IMR-90 (cell line): ENCODE data around the gene KIAA1614. TPM values are rescaled to one million over a fixed set of nuclear protein-coding genes. Genes with fewer than 3 reads are reported as not detected.

ENCODE experiments used
- ATAC-seq: fragments of 200-7000 bp; cut with Tn5 transposase; 2 replicates; pipeline ENCODE4 v1.9.1; 2020; ENCODE audit warnings: low read depth, mild to moderate bottlenecking, moderate library complexity
- BruUV-seq: library from RNA; stranded (reverse); fragments of 400-500 nt; replicated peaks from 2 replicates; lab custom pipeline; 2021; lab: Mats Ljungman, UMichigan
- CTCF ChIA-PET: fragments of 300-600 bp; formaldehyde crosslinking; extraction: SDS; loops from one replicate; lab custom pipeline; 2021; ENCODE audit warnings: antibody characterized with exemption; lab: Yijun Ruan, JAX
- POLR2A ChIA-PET: fragments of 300-600 bp; sonication (Branson Sonifier 250); formaldehyde crosslinking; loops from one replicate; lab custom pipeline; 2022; ENCODE audit warnings: antibody characterized with exemption; ENCODE audit not compliant: unreplicated experiment; lab: Charles Lee
- DNase-seq: peaks from one replicate; pipeline ENCODE4 v3.0.0; 2013
- H2AFZ ChIP-seq: replicated peaks from 2 replicates; pipeline ENCODE3; 2013; ENCODE audit warnings: low read length, mild to moderate bottlenecking; ENCODE audit not compliant: poor library complexity
- H2AK5ac ChIP-seq: 2 replicates; pipeline ENCODE4 v1.6.1; 2013; ENCODE audit warnings: low read depth, low read length, inconsistent platforms
- H2AK9ac ChIP-seq: replicated peaks from 2 replicates; pipeline ENCODE3; 2013; ENCODE audit warnings: mild to moderate bottlenecking, low read depth, low read length, moderate library complexity; ENCODE audit not compliant: poor library complexity
- H2BK120ac ChIP-seq: 2 replicates; pipeline ENCODE4 v1.6.1; 2013; ENCODE audit warnings: low read depth, low read length, inconsistent platforms
- H2BK15ac ChIP-seq: 3 replicates; pipeline ENCODE4 v1.6.1; 2013; ENCODE audit warnings: low read depth, low read length, inconsistent platforms
- H2BK20ac ChIP-seq: 2 replicates; pipeline ENCODE4 v1.6.1; 2013; ENCODE audit warnings: low read depth, mild to moderate bottlenecking, inconsistent platforms, low read length, moderate library complexity
- H2BK5ac ChIP-seq: 2 replicates; pipeline ENCODE4 v1.6.1; 2013; ENCODE audit warnings: mild to moderate bottlenecking, low read depth, low read length, inconsistent platforms; ENCODE audit not compliant: poor library complexity, severe bottlenecking
- H3K14ac ChIP-seq: replicated peaks from 2 replicates; pipeline ENCODE4 v1.6.1; 2013; ENCODE audit warnings: low read depth, low read length, inconsistent platforms
- H3K18ac ChIP-seq: 2 replicates; pipeline ENCODE4 v1.6.1; 2013; ENCODE audit warnings: low read depth, low read length, control low read depth
- H3K23ac ChIP-seq: 2 replicates; pipeline ENCODE4 v1.6.1; 2013; ENCODE audit warnings: low read depth, low read length, inconsistent platforms
- H3K27ac ChIP-seq: 2 replicates; pipeline ENCODE4 v1.5.1; 2013; ENCODE audit warnings: mild to moderate bottlenecking, control low read depth, low read length; ENCODE audit not compliant: insufficient read depth
- H3K27me3 ChIP-seq: 2 replicates; pipeline ENCODE4 v1.6.1; 2013; ENCODE audit warnings: low read length; ENCODE audit not compliant: control insufficient read depth, insufficient read depth
- H3K36me3 ChIP-seq: 2 replicates; pipeline ENCODE4 v1.6.1; 2013; ENCODE audit warnings: low read length, mixed read lengths; ENCODE audit not compliant: control insufficient read depth, insufficient read depth
- H3K4ac ChIP-seq: 2 replicates; pipeline ENCODE4 v1.6.1; 2013; ENCODE audit warnings: low read depth, low read length, inconsistent platforms
- H3K4me1 ChIP-seq: 2 replicates; pipeline ENCODE4 v1.6.1; 2013; ENCODE audit warnings: low read length, mixed read lengths; ENCODE audit not compliant: control insufficient read depth, insufficient read depth
- H3K4me2 ChIP-seq: 2 replicates; pipeline ENCODE4 v1.6.1; 2013; ENCODE audit warnings: low read depth, mild to moderate bottlenecking, control low read depth, low read length, moderate library complexity
- H3K4me3 ChIP-seq: 2 replicates; pipeline ENCODE4 v1.5.1; 2013; ENCODE audit warnings: low read depth, mild to moderate bottlenecking, control low read depth, low read length, moderate library complexity; ENCODE audit not compliant: insufficient read depth
- H3K56ac ChIP-seq: 2 replicates; pipeline ENCODE4 v1.6.1; 2013; ENCODE audit warnings: low read length, inconsistent platforms; ENCODE audit not compliant: insufficient read depth; ENCODE audit errors: extremely low read depth
- H3K79me1 ChIP-seq, 2 experiments: 2 replicates each; pipeline ENCODE4 v1.6.1; 2013; ENCODE audit warnings: low read length in 2 of 2, inconsistent platforms in 1 of 2, low read depth in 1 of 2
- H3K9ac ChIP-seq: 2 replicates; pipeline ENCODE4 v1.6.1; 2013; ENCODE audit warnings: low read depth, low read length, control low read depth
- H3K9me1 ChIP-seq: 2 replicates; pipeline ENCODE4 v1.6.1; 2013; ENCODE audit warnings: low read length, inconsistent platforms; ENCODE audit not compliant: insufficient read depth
- H3K9me3 ChIP-seq: 2 replicates; pipeline ENCODE4 v1.6.1; 2013; ENCODE audit warnings: low read length; ENCODE audit not compliant: control insufficient read depth, insufficient read depth
- H4K20me1 ChIP-seq: 2 replicates; pipeline ENCODE4 v1.6.1; 2013; ENCODE audit warnings: low read length, inconsistent platforms; ENCODE audit not compliant: insufficient read depth
- H4K5ac ChIP-seq: 2 replicates; pipeline ENCODE4 v1.6.1; 2013; ENCODE audit warnings: mild to moderate bottlenecking, low read depth, low read length, control low read depth
- H4K8ac ChIP-seq, 2 experiments: 2 replicates each; pipeline ENCODE4 v1.6.1; 2013; ENCODE audit warnings: low read depth in 2 of 2, low read length in 2 of 2, control low read depth in 1 of 2, inconsistent platforms in 1 of 2
- H4K91ac ChIP-seq: 2 replicates; pipeline ENCODE4 v1.6.1; 2013; ENCODE audit warnings: low read depth, low read length, inconsistent platforms; ENCODE audit not compliant: insufficient read depth
- CTCF ChIP-seq: conservative IDR thresholded peaks from 2 replicates; pipeline ENCODE4 v1.5.1; 2012; ENCODE audit warnings: mild to moderate bottlenecking, low read depth, low read length, improper control_type of control experiment
- ELK1 ChIP-seq: fragments of 150-350 bp; IDR thresholded peaks from 2 replicates; pipeline ENCODE4 v1.6.1; 2016; ENCODE audit warnings: low read depth, mild to moderate bottlenecking, low read length, moderate library complexity, borderline replicate concordance
- MAFK ChIP-seq: IDR thresholded peaks from 2 replicates; pipeline ENCODE4 v1.6.1; 2012; ENCODE audit warnings: low read depth, low read length, improper control_type of control experiment
- POLR2A ChIP-seq: IDR thresholded peaks from 2 replicates; pipeline ENCODE4 v1.6.1; 2012; ENCODE audit warnings: mild to moderate bottlenecking, low read depth, low read length
- RFX5 ChIP-seq: IDR thresholded peaks from 2 replicates; pipeline ENCODE4 v1.8.0; 2012; ENCODE audit warnings: low read depth, mild to moderate bottlenecking, low read length, moderate library complexity
- USF2 ChIP-seq: fragments of 150-350 bp; IDR thresholded peaks from 2 replicates; pipeline ENCODE4 v1.6.1; 2017; ENCODE audit warnings: mild to moderate bottlenecking, antibody characterized with exemption, low read length, low read depth
- WGBS, 2 experiments: methylation state at CpG; one replicate each; pipeline versions ENCODE4 v1.1.5 to v1.1.7; 2013; ENCODE audit warnings: missing lambda C conversion rate in 2 of 2; ENCODE audit not compliant: insufficient read length in 1 of 2; ENCODE audit errors: extremely low coverage in 2 of 2; 5-methylcytosine and 5-hydroxymethylcytosine counted together
- dilution Hi-C: fragments of 300-500 bp; cut with HindIII; formaldehyde crosslinking; loops from one replicate; pipeline ENCODE4 v1.14.3; 2018; ENCODE audit warnings: low sequenced_read_pairs; ENCODE audit not compliant: unreplicated experiment
- in situ Hi-C: fragments of 300-500 bp; cut with MboI; formaldehyde crosslinking; loops from 3 replicates; pipeline ENCODE4 v1.14.3; 2019; ENCODE audit warnings: low sequenced_read_pairs, inconsistent platforms, mixed read lengths
- intact Hi-C: fragments of 100-400 bp; cut with micrococcal nuclease; formaldehyde crosslinking; loops from 2 replicates; pipeline ENCODE4 v1.10.0; 2022
- polyA plus RNA-seq, 3 experiments: library from polyadenylated mRNA; depleted of rRNA; stranded (reverse); fragments of >200 nt; gene quantifications; 2 replicates each; pipeline ENCODE4 v1.2.3, GENCODE V29; 2012; ENCODE audit warnings: low replicate concordance in 1 of 3
- total RNA-seq: library from RNA; depleted of rRNA; stranded (reverse); fragments of >200 nt; gene quantifications from 2 replicates; pipeline ENCODE4 v1.2.3, GENCODE V29; 2012

KIAA1614 gene
- total and polyA plus RNA-seq, 2 of the 4 experiments (the other 2 are of a cell fraction): 1.8 to 3.5 TPM

GRCh38 chr1:180917306-180918065 is 4.8 kb downstream of the KIAA1614 start:
- DNase-seq (peak; percentile 15), ATAC-seq (no peak)
- no peak overlapping the region for H2AK9ac ChIP-seq
- H3K9me3 ChIP-seq: no peaks in the 10 kb centered on the region
- H3K9me1 ChIP-seq: 0 out of 2 replicates have a peak, but pooled peaks cover 5% of the 10 kb centered on the region
- intact Hi-C loops: no loop called here
- no peak overlapping the region for H2BK5ac ChIP-seq
- POLR2A ChIA-PET: interaction anchor here (0.7 kb wide), 1 partner anchor 412 kb away, joined by 3 read pairs; no protein-coding TSS in a partner anchor
- no peak overlapping the region for H3K14ac ChIP-seq
- H4K8ac ChIP-seq: no peak overlapping the region
- peak overlapping the region; percentile 26 for H2AFZ ChIP-seq
- H4K20me1 ChIP-seq: no peaks in the 10 kb centered on the region
- no peak overlapping the region for H3K9ac ChIP-seq
- no peaks in the 10 kb centered on the region for H3K4me1 ChIP-seq
- H2BK120ac ChIP-seq: no peak overlapping the region
- H3K4ac ChIP-seq: no peak overlapping the region
- no peaks in the 10 kb centered on the region for H3K27me3 ChIP-seq
- H2BK20ac ChIP-seq: no peak overlapping the region
- no peak for TF ChIP-seq MAFK
- no peak for TF ChIP-seq RFX5
- TF ChIP-seq POLR2A: no peak
- no peak for TF ChIP-seq USF2
- TF ChIP-seq CTCF: 0 out of 2 replicates have a peak, but pooled peaks have one; percentile 11
- no peak for TF ChIP-seq ELK1
- H3K56ac ChIP-seq: no peak overlapping the region
- H2BK15ac ChIP-seq: no peak overlapping the region
- H3K18ac ChIP-seq: no peak overlapping the region
- H2AK5ac ChIP-seq: no peak overlapping the region
- CTCF ChIA-PET: no interaction called here
- no peak overlapping the region for H3K23ac ChIP-seq
- peaks cover 0 to 15% of the 10 kb centered on the region in 2 experiments; a peak in 2 of 4 replicates for H3K79me1 ChIP-seq
- no peak overlapping the region for H3K4me3 ChIP-seq
- in situ Hi-C loops: no loop called here
- WGBS, 2 experiments: 58% methylated on average over 3 of the region's 12 CpGs; no CpG with 5 or more reads in 1 of the 2 experiments
- H3K4me2 ChIP-seq: no peak overlapping the region
- no peak overlapping the region for H4K5ac ChIP-seq
- dilution Hi-C loops: no loop called here
- H3K27ac ChIP-seq: no peak overlapping the region
- no peak overlapping the region for H4K91ac ChIP-seq
- no TSS peak for BruUV-seq
- peaks cover 27% of the 10 kb centered on the region; the same call in 1 of the 2 replicates for H3K36me3 ChIP-seq
